Liver (tissue), 9 donors: ENCODE data around the gene EXOC7. TPM values are rescaled to one million over a fixed set of nuclear protein-coding genes. Genes with fewer than 3 reads are reported as not detected.

Experiments used
- DNase-seq: peaks from one replicate; pipeline ENCODE4 v3.0.0-alpha.2; 2017; ENCODE audit warnings: low spot score
- H3K27ac ChIP-seq, 2 donors: one replicate each; pipeline ENCODE4 v1.7.0; 2013; ENCODE audit warnings: inconsistent platforms in 2 of 2, low read length in 2 of 2, control low read depth in 1 of 2, low read depth in 1 of 2, mild to moderate bottlenecking in 1 of 2
- H3K27me3 ChIP-seq, 4 donors: one replicate each; pipeline versions ENCODE4 v1.6.1 to v1.7.0; 2013; ENCODE audit warnings: low read length in 3 of 4, inconsistent platforms in 1 of 4, mild to moderate bottlenecking in 1 of 4, moderate library complexity in 1 of 4; ENCODE audit not compliant: control insufficient read depth in 4 of 4, insufficient read depth in 4 of 4
- H3K36me3 ChIP-seq, 4 donors: one replicate each; pipeline versions ENCODE4 v1.6.1 to v1.7.0; 2013; ENCODE audit warnings: low read length in 3 of 4, mild to moderate bottlenecking in 3 of 4, low read depth in 1 of 4, moderate library complexity in 1 of 4; ENCODE audit not compliant: control insufficient read depth in 4 of 4, insufficient read depth in 3 of 4
- H3K4me1 ChIP-seq, 4 donors: one replicate each; pipeline versions ENCODE4 v1.6.1 to v1.7.0; 2013; ENCODE audit warnings: low read length in 3 of 4, mild to moderate bottlenecking in 3 of 4, moderate library complexity in 1 of 4; ENCODE audit not compliant: control insufficient read depth in 4 of 4, insufficient read depth in 4 of 4
- H3K4me3 ChIP-seq, 3 donors: one replicate each; pipeline versions ENCODE4 v1.6.1 to v1.7.0; 2013; ENCODE audit warnings: low read length in 3 of 3, control low read depth in 1 of 3, low read depth in 1 of 3, mild to moderate bottlenecking in 1 of 3
- H3K9ac ChIP-seq, 2 donors: one replicate each; pipeline ENCODE4 v1.7.0; 2013; ENCODE audit warnings: low read length in 2 of 2, mild to moderate bottlenecking in 2 of 2, moderate library complexity in 2 of 2, control low read depth in 1 of 2, low read depth in 1 of 2
- H3K9me3 ChIP-seq, 4 donors: one replicate each; pipeline versions ENCODE4 v1.6.1 to v1.7.0; 2013; ENCODE audit warnings: low read length in 3 of 4; ENCODE audit not compliant: control insufficient read depth in 4 of 4
- EGR1 ChIP-seq, 2 donors: IDR thresholded peaks; 2 replicates each; pipeline ENCODE4 v1.6.1; 2016 to 2018; ENCODE audit warnings: antibody characterized with exemption in 2 of 2, low read depth in 2 of 2
- FOXA1 ChIP-seq: IDR thresholded peaks from 2 replicates; pipeline ENCODE4 v1.6.1; 2016; ENCODE audit warnings: antibody characterized with exemption
- FOXA2 ChIP-seq: IDR thresholded peaks from 2 replicates; pipeline ENCODE4 v1.6.1; 2016; ENCODE audit warnings: antibody characterized with exemption
- GABPA ChIP-seq, 2 donors: IDR thresholded peaks in 1 of 2; conservative IDR thresholded peaks in 1 of 2; 2 replicates each; pipeline ENCODE4 v1.6.1; 2016; ENCODE audit warnings: antibody characterized with exemption in 2 of 2, mild to moderate bottlenecking in 1 of 2, moderate library complexity in 1 of 2
- HNF4A ChIP-seq, 2 donors: conservative IDR thresholded peaks; 2 replicates each; pipeline ENCODE4 v1.6.1; 2016; ENCODE audit warnings: antibody characterized with exemption in 2 of 2, mild to moderate bottlenecking in 2 of 2
- HNF4G ChIP-seq: IDR thresholded peaks from 2 replicates; pipeline ENCODE4 v1.6.1; 2016; ENCODE audit warnings: antibody characterized with exemption
- NR2F2 ChIP-seq: IDR thresholded peaks from 2 replicates; pipeline ENCODE4 v1.6.1; 2016; ENCODE audit warnings: antibody characterized with exemption
- RAD21 ChIP-seq, 2 donors: IDR thresholded peaks; 2 replicates each; pipeline ENCODE4 v1.6.1; 2016; ENCODE audit warnings: antibody characterized with exemption in 2 of 2, mild to moderate bottlenecking in 2 of 2
- RXRA ChIP-seq, 2 donors: IDR thresholded peaks; 2 replicates each; pipeline ENCODE4 v1.6.1; 2017 to 2018; ENCODE audit warnings: antibody characterized with exemption in 2 of 2, mild to moderate bottlenecking in 1 of 2
- SP1 ChIP-seq: IDR thresholded peaks from 2 replicates; pipeline ENCODE4 v1.6.1; 2018; ENCODE audit warnings: antibody characterized with exemption, mild to moderate bottlenecking
- WGBS: extraction: QIAGEN DNeasy Blood & Tissue Kit; methylation state at CpG from one replicate; pipeline ENCODE4 v1.1.7; 2013; 5-methylcytosine and 5-hydroxymethylcytosine counted together
- polyA plus RNA-seq, 2 donors: library from polyadenylated mRNA; stranded (reverse) in 1 of 2; unstranded in 1 of 2; fragments of 200-250 nt in 1 of 2; fragments of >200 nt in 1 of 2; fragmentation: Nextera tagmentation in 1 of 2; extraction: Ambion mirVana in 1 of 2; gene quantifications; one replicate each; pipeline versions ENCODE4 v1.2.1 to v1.2.3, GENCODE V29; 2013 to 2015
- total RNA-seq, 2 donors: library from RNA; depleted of rRNA; stranded (reverse); fragments of >200 nt; gene quantifications; one replicate each; pipeline ENCODE4 v1.2.3, GENCODE V29; 2014
- TF ChIP-seq, protein P1 (sequence below): IDR thresholded peaks from 2 replicates; pipeline ENCODE4 v1.6.1; 2016; ENCODE audit warnings: antibody characterized with exemption, mild to moderate bottlenecking
- TF ChIP-seq, protein P2 (sequence below): IDR thresholded peaks from 2 replicates; pipeline ENCODE4 v1.6.1; 2016; ENCODE audit warnings: antibody characterized with exemption
- TF ChIP-seq, protein P3 (sequence below): IDR thresholded peaks from 2 replicates; pipeline ENCODE4 v1.6.1; 2016; ENCODE audit warnings: antibody characterized with exemption
- TF ChIP-seq, protein P4 (sequence below): IDR thresholded peaks from 2 replicates; pipeline ENCODE4 v1.6.1; 2016; ENCODE audit warnings: antibody characterized with exemption
- donor health status: healthy.
- donor health status: healthy.
- donor health status: healthy.
- donor health status: healthy.
- donor health status: healthy.

EXOC7 gene
- total and polyA plus RNA-seq, 4 donors = 28.0 to 64.8 (median 38.2) TPM

DNA sequence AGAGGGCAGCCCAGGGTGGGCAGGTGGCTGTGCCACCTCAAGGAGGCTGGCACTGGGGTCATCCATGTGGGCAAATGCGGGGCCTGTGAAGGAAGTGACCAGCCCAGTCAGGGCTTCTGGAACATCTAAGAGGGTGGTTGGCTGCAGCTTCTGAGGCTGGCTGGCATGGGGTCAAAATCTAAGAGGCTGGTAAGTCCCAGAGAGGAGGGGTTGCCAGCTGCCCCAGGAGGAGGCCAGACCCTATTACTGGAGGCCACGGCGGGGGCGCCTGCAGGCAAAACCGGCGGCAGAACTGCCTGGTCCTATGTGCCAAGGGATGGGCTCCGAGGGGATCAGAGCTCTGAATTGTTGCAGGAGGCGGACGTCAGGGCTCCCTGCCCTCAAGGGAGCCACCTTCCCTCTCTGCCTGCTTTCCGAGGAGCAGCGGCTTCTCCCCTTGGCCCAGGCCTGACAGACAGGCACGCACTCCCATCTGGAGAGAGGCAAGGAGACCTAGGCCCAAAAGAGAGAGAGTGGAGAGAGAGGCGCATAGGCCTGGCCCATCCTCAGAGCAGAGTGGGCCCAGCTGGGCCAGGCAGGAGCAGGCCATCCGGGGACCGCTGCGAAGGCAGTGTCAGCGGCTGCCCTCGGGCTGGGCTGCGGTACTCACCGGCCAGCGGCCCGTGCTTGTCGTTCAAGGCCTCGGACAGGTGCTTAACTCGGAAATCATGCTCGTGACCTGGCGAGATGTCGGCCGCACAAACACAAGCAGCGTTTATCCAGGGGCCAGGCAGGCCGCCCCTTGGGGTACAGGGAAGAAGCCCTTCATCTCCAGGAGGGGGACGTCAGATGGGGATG is 13.7 kb downstream of the EXOC7 start (continued):
- no peak for TF ChIP-seq RAD21 (IDR thresholded peaks at IDR 0.05)
- TF ChIP-seq HNF4A (conservative IDR thresholded peaks at IDR 0.05) = no peak
- no peak for TF ChIP-seq RXRA (IDR thresholded peaks at IDR 0.05)
- no peak for TF ChIP-seq HNF4G
- TF ChIP-seq GABPA (IDR thresholded peaks at IDR 0.05 in 1 of 2, conservative IDR thresholded peaks at IDR 0.05 in 1 of 2) = no peak

DNA sequence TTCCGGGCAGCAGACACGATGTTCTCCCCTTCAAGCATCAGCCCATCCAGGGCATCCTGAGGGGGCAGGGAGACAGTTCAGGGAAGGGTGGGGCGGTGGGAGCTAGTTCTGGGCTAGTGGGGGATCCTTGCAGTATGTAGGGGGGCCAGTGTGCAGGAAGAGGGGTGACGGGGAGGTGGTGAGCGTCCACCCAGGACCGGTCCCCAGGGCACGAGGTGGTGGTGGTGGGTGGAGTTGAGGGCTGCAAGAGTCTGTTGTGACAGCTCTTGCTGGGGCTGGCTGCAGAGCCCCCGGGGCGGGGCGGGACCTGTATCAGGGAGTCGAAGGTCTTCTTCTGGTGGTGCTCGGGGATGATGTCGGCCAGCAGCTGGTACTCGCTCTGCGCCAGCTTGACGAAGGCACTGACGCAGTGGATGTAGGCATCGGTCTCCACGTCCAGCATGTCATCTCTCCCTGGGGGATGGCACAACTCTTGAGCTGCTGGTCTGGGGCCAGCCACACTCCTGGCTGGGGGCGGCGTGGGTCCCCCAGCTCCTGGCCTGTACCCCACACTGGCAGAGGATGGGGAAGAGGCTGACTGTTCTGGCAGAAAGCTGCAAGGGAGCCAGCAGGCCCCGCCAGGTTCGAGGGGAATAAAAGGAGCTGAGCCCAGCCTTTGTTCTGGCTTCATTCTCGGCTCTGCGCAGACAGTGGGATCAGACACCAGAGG is 14.6 kb downstream of the EXOC7 start:
- no peak for DNase-seq
- Histone ChIP-seq H3K4me1 (no peaks in the 10 kb centered on the region), H3K4me3 (no peak overlapping the region), H3K27ac (no peak overlapping the region), H3K36me3 (peaks cover 16 to 74% (median 47%) of the 10 kb centered on the region in 4 donors), H3K9me3 (no peaks in the 10 kb centered on the region), H3K27me3 (no peaks in the 10 kb centered on the region), H3K9ac (no peak overlapping the region)
- TF ChIP-seq FOXA1 = no peak
- no peak for TF ChIP-seq RXRA (IDR thresholded peaks at IDR 0.05)
- no peak for TF ChIP-seq EGR1 (IDR thresholded peaks at IDR 0.05; ENCODE audit: low read depth in 2 of 2)
- TF ChIP-seq FOXA2 = no peak
- TF ChIP-seq, protein P1, sequence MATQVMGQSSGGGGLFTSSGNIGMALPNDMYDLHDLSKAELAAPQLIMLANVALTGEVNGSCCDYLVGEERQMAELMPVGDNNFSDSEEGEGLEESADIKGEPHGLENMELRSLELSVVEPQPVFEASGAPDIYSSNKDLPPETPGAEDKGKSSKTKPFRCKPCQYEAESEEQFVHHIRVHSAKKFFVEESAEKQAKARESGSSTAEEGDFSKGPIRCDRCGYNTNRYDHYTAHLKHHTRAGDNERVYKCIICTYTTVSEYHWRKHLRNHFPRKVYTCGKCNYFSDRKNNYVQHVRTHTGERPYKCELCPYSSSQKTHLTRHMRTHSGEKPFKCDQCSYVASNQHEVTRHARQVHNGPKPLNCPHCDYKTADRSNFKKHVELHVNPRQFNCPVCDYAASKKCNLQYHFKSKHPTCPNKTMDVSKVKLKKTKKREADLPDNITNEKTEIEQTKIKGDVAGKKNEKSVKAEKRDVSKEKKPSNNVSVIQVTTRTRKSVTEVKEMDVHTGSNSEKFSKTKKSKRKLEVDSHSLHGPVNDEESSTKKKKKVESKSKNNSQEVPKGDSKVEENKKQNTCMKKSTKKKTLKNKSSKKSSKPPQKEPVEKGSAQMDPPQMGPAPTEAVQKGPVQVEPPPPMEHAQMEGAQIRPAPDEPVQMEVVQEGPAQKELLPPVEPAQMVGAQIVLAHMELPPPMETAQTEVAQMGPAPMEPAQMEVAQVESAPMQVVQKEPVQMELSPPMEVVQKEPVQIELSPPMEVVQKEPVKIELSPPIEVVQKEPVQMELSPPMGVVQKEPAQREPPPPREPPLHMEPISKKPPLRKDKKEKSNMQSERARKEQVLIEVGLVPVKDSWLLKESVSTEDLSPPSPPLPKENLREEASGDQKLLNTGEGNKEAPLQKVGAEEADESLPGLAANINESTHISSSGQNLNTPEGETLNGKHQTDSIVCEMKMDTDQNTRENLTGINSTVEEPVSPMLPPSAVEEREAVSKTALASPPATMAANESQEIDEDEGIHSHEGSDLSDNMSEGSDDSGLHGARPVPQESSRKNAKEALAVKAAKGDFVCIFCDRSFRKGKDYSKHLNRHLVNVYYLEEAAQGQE = no peak
- TF ChIP-seq, protein P2, sequence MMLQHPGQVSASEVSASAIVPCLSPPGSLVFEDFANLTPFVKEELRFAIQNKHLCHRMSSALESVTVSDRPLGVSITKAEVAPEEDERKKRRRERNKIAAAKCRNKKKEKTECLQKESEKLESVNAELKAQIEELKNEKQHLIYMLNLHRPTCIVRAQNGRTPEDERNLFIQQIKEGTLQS = no peak
- no peak for TF ChIP-seq NR2F2
- 96% methylated on average over 25 of the region's 25 CpGs for WGBS

DNA sequence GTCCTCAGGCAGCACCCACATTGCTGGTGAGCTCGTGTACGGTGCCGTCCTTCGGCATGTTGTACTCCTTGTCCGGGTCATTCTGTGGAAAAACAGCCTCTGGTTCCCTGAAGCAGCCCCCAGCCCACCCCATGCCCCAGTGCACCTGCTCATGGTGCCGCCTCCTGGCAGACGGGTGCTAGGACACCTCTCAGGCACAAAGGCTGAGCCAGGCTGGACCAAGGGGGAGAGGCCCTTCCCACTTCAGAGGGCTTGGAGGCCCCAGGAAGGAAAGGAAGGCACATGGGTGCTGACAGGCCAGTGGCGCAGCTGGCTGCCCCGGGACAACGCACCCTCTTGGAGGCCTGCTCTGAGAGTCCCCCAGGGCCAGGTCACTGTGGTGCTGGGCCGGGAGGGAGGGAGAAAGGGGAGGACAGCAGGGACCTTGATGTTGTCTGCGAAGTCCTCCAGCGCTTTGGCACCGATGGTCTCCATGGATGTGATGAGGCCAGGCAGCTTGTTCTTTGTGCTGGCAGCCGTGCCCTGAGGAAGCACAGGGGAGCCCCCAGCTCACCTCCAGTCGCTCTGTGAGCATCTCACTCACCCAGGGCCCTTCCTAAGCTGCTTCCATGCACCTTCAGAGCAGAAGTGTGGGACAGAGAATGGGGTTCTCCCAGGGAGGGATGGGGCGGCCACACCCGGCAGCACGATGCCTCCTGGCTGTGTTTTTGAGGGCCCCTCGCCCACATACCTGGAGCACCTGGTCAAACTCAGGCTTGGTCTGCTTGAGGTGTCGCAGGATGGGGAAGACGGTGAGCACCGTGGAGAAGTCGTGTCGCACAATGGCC is 15.3 kb downstream of the EXOC7 start:
- Histone ChIP-seq H3K9ac (no peak overlapping the region), H3K36me3 (peaks cover 17 to 74% (median 44%) of the 10 kb centered on the region in 4 donors), H3K9me3 (no peaks in the 10 kb centered on the region), H3K27ac (no peak overlapping the region), H3K27me3 (no peaks in the 10 kb centered on the region), H3K4me3 (no peak overlapping the region), H3K4me1 (no peaks in the 10 kb centered on the region)
- WGBS = 90% methylated on average over 25 of the region's 25 CpGs
- DNase-seq = no peak
- no peak for TF ChIP-seq RXRA (IDR thresholded peaks at IDR 0.05)
- no peak for TF ChIP-seq HNF4A (conservative IDR thresholded peaks at IDR 0.05)
- TF ChIP-seq GABPA (IDR thresholded peaks at IDR 0.05 in 1 of 2, conservative IDR thresholded peaks at IDR 0.05 in 1 of 2) = no peak
- TF ChIP-seq, protein P3, sequence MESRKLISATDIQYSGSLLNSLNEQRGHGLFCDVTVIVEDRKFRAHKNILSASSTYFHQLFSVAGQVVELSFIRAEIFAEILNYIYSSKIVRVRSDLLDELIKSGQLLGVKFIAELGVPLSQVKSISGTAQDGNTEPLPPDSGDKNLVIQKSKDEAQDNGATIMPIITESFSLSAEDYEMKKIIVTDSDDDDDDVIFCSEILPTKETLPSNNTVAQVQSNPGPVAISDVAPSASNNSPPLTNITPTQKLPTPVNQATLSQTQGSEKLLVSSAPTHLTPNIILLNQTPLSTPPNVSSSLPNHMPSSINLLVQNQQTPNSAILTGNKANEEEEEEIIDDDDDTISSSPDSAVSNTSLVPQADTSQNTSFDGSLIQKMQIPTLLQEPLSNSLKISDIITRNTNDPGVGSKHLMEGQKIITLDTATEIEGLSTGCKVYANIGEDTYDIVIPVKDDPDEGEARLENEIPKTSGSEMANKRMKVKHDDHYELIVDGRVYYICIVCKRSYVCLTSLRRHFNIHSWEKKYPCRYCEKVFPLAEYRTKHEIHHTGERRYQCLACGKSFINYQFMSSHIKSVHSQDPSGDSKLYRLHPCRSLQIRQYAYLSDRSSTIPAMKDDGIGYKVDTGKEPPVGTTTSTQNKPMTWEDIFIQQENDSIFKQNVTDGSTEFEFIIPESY = no peak
- TF ChIP-seq, protein P4, sequence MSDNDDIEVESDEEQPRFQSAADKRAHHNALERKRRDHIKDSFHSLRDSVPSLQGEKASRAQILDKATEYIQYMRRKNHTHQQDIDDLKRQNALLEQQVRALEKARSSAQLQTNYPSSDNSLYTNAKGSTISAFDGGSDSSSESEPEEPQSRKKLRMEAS = no peak
- no peak for TF ChIP-seq SP1
